Mesothelial cell of epicardium (in vitro differentiated cells): ENCODE data around the gene RPUSD4. TPM values are rescaled to one million over a fixed set of nuclear protein-coding genes. Genes with fewer than 3 reads are reported as not detected.

Experiments used
- DNase-seq, 2 experiments: peaks; one replicate each; pipeline ENCODE4 v3.0.0; 2021; ENCODE audit warnings: low spot score in 2 of 2; ENCODE audit not compliant: unreplicated experiment in 2 of 2
- H3K27ac Mint-ChIP-seq: 2 replicates; pipeline ENCODE4 v1.8.0; 2021; ENCODE audit warnings: mixed read lengths
- H3K27me3 Mint-ChIP-seq: 2 replicates; pipeline ENCODE4 v1.8.0; 2021; ENCODE audit warnings: low read depth, mixed read lengths
- H3K36me3 Mint-ChIP-seq: 2 replicates; pipeline ENCODE4 v1.8.0; 2021; ENCODE audit warnings: mixed read lengths
- H3K4me1 Mint-ChIP-seq: 2 replicates; pipeline ENCODE4 v1.8.0; 2021; ENCODE audit warnings: mixed read lengths
- H3K4me3 Mint-ChIP-seq: 2 replicates; pipeline ENCODE4 v1.8.0; 2021; ENCODE audit warnings: mild to moderate bottlenecking, moderate library complexity, mixed read lengths
- H3K9me3 Mint-ChIP-seq: 2 replicates; pipeline ENCODE4 v1.8.0; 2021; ENCODE audit warnings: mixed read lengths
- CTCF ChIP-seq: fragments of 200-600 bp; sonication (generic); IDR thresholded peaks from one replicate; pipeline ENCODE4 v1.5.0; 2021; ENCODE audit warnings: antibody characterized with exemption; ENCODE audit not compliant: unreplicated experiment
- total RNA-seq: library from RNA; stranded (reverse); gene quantifications from 3 replicates; pipeline ENCODE4 v1.2.1, GENCODE V29; 2021

RPUSD4 gene
- total RNA-seq, 1 donor from 2014 or later, result 41.6 TPM

GRCh38 chr11:126197277-126197939 lies 14.0 kb downstream of the RPUSD4 start:
- Mint-ChIP-seq H3K4me3 (no peak overlapping the region), H3K4me1 (peaks cover 6% of the 10 kb centered on the region), H3K27ac (no peak overlapping the region), H3K27me3 (no peaks in the 10 kb centered on the region), H3K9me3 (peaks cover 13% of the 10 kb centered on the region), H3K36me3 (peaks cover 49% of the 10 kb centered on the region)
- no peak for TF ChIP-seq CTCF
- DNase-seq, result no peak

GRCh38 chr11:126195119-126195518 lies 16.3 kb downstream of the RPUSD4 start:
- Mint-ChIP-seq H3K27me3 (no peaks in the 10 kb centered on the region), H3K36me3 (peaks cover 60% of the 10 kb centered on the region), H3K27ac (no peak overlapping the region), H3K4me1 (peaks cover 14% of the 10 kb centered on the region), H3K4me3 (no peak overlapping the region), H3K9me3 (peaks cover 13% of the 10 kb centered on the region)
- DNase-seq, result no peak
- TF ChIP-seq CTCF, result no peak

- Mint-ChIP-seq H3K4me3 (no peak overlapping the region), H3K9me3 (peaks cover 13% of the 10 kb centered on the region), H3K4me1 (peaks cover 14% of the 10 kb centered on the region), H3K27me3 (no peaks in the 10 kb centered on the region), H3K27ac (peak overlapping the region; percentile 21), H3K36me3 (peaks cover 54% of the 10 kb centered on the region)
- peak; percentile 81 for TF ChIP-seq CTCF
- peak in 1 of 2 experiments; percentile 73 for DNase-seq
These were observed 17.3 kb downstream of the RPUSD4 start for GRCh38 chr11:126194121-126194543.

GRCh38 chr11:126193038-126193478 lies 18.4 kb downstream of the RPUSD4 start:
- no peaks in the 10 kb centered on the region for H3K27me3 Mint-ChIP-seq
- H3K4me3 Mint-ChIP-seq, result no peak overlapping the region
- DNase-seq, result no peak
- peaks cover 53% of the 10 kb centered on the region for H3K36me3 Mint-ChIP-seq
- TF ChIP-seq CTCF, result no peak
- peaks cover 13% of the 10 kb centered on the region for H3K9me3 Mint-ChIP-seq
- H3K27ac Mint-ChIP-seq, result no peak overlapping the region
- H3K4me1 Mint-ChIP-seq, result peaks cover 22% of the 10 kb centered on the region

- no peak for TF ChIP-seq CTCF
- H3K27ac Mint-ChIP-seq, result no peak overlapping the region
- H3K4me3 Mint-ChIP-seq, result no peak overlapping the region
- peaks cover 46% of the 10 kb centered on the region for H3K36me3 Mint-ChIP-seq
- H3K4me1 Mint-ChIP-seq, result peaks cover 22% of the 10 kb centered on the region
- H3K9me3 Mint-ChIP-seq, result peaks cover 11% of the 10 kb centered on the region
- no peaks in the 10 kb centered on the region for H3K27me3 Mint-ChIP-seq
- no peak for DNase-seq
These were observed 19.1 kb downstream of the RPUSD4 start for GRCh38 chr11:126192361-126192760.
